SK-N-SH (cell line): Measurements from ENCODE around the gene CNNM1. TPM values are rescaled to one million over a fixed set of nuclear protein-coding genes. Genes with fewer than 3 reads are reported as not detected.

Experiments used
- CTCF ChIA-PET: fragments of 300-600, 350-600 bp; formaldehyde crosslinking; extraction: SDS; loops from one replicate; lab custom pipeline; 2021; lab: Yijun Ruan, JAX
- POLR2A ChIA-PET: fragments of 350-600 bp; sonication (Branson Sonifier 250); formaldehyde crosslinking; extraction: SDS; loops from one replicate; lab custom pipeline; 2020; ENCODE audit warnings: antibody characterized with exemption, inconsistent platforms; lab: Yijun Ruan, JAX
- DNase-seq: peaks from one replicate; pipeline ENCODE4 v3.0.0; 2012
- H2AFZ ChIP-seq: fragments of 200-600 bp; sonication (generic); 2 replicates; pipeline ENCODE4 v1.8.1; 2016; ENCODE audit warnings: antibody characterized with exemption, mild to moderate bottlenecking, low read depth
- H3F3A ChIP-seq: fragments of 200-600 bp; sonication (generic); replicated peaks from 2 replicates; pipeline ENCODE3; 2016; ENCODE audit warnings: antibody characterized with exemption, mild to moderate bottlenecking; ENCODE audit not compliant: insufficient read depth
- H3K27ac ChIP-seq, 2 experiments: fragments of 200-500 bp in 1 of 2; fragments of 200-600 bp in 1 of 2; sonication (Bioruptor generic) in 1 of 2; sonication (generic), shearing (Covaris generic) in 1 of 2; 2 replicates each; pipeline versions ENCODE4 v1.5.1 to v1.6.1; 2014 to 2016; ENCODE audit warnings: low read depth in 2 of 2, inconsistent platforms in 1 of 2, low read length in 1 of 2, mild to moderate bottlenecking in 1 of 2, mixed read lengths in 1 of 2
- H3K27me3 ChIP-seq: fragments of 200-600 bp; sonication (generic), shearing (Covaris generic); 2 replicates; pipeline ENCODE4 v1.6.1; 2016; ENCODE audit warnings: mixed run types; ENCODE audit not compliant: insufficient read depth
- H3K36me3 ChIP-seq, 2 experiments: fragments of 200-500 bp in 1 of 2; fragments of 200-600 bp in 1 of 2; sonication (Bioruptor generic) in 1 of 2; sonication (generic) in 1 of 2; replicated peaks in 1 of 2; 2 replicates each; pipeline versions ENCODE3 to v1.5.1; 2014 to 2016; ENCODE audit warnings: low read length in 1 of 2, mild to moderate bottlenecking in 1 of 2; ENCODE audit not compliant: insufficient read depth in 2 of 2, control insufficient read depth in 1 of 2
- H3K4me1 ChIP-seq, 2 experiments: fragments of 200-500 bp in 1 of 2; fragments of 200-600 bp in 1 of 2; sonication (Bioruptor generic) in 1 of 2; sonication (generic), shearing (Covaris generic) in 1 of 2; 2 replicates each; pipeline versions ENCODE4 v1.5.1 to v1.6.1; 2014 to 2016; ENCODE audit warnings: low read depth in 1 of 2, low read length in 1 of 2, mixed run types in 1 of 2; ENCODE audit not compliant: insufficient read depth in 2 of 2, control insufficient read depth in 1 of 2
- H3K4me2 ChIP-seq: fragments of 200-600 bp; sonication (generic), shearing (Covaris generic); 2 replicates; pipeline ENCODE4 v1.6.1; 2017; ENCODE audit warnings: mixed run types
- H3K4me3 ChIP-seq, 2 experiments: fragments of 200-500 bp in 1 of 2; fragments of 200-600 bp in 1 of 2; sonication (Bioruptor generic) in 1 of 2; sonication (generic), shearing (Covaris generic) in 1 of 2; 2 replicates each; pipeline versions ENCODE4 v1.5.1 to v1.8.1; 2014 to 2016; ENCODE audit warnings: low read depth in 2 of 2, inconsistent platforms in 1 of 2, low read length in 1 of 2, mild to moderate bottlenecking in 1 of 2, mixed read lengths in 1 of 2, moderate library complexity in 1 of 2
- H3K79me2 ChIP-seq: fragments of 200-600 bp; sonication (generic); 2 replicates; pipeline ENCODE4 v1.8.1; 2017; ENCODE audit warnings: mild to moderate bottlenecking; ENCODE audit not compliant: insufficient read depth
- H3K9ac ChIP-seq: fragments of 200-600 bp; sonication (generic); 2 replicates; pipeline ENCODE4 v1.6.1; 2017; ENCODE audit warnings: mixed run types
- H3K9me2 ChIP-seq: fragments of 200-600 bp; sonication (generic); 2 replicates; pipeline ENCODE4 v1.6.1; 2017; ENCODE audit warnings: mixed run types
- H3K9me3 ChIP-seq: fragments of 200-600 bp; sonication (generic); 2 replicates; pipeline ENCODE4 v1.6.1; 2017; ENCODE audit warnings: mixed run types, mild to moderate bottlenecking, moderate library complexity
- H4K20me1 ChIP-seq: fragments of 200-600 bp; sonication (generic); 2 replicates; pipeline ENCODE4 v1.6.1; 2017; ENCODE audit warnings: mild to moderate bottlenecking, mixed run types; ENCODE audit not compliant: insufficient read depth
- CTCF ChIP-seq: fragments of 200-600 bp; sonication (generic); IDR thresholded peaks from 2 replicates; pipeline ENCODE4 v1.6.1; 2017; ENCODE audit warnings: antibody characterized with exemption, mild to moderate bottlenecking, moderate library complexity
- GABPA ChIP-seq: IDR thresholded peaks from 2 replicates; pipeline ENCODE4 v1.4.0; 2012; ENCODE audit warnings: low read depth, mild to moderate bottlenecking
- IRF3 ChIP-seq: fragments of 150-350 bp; IDR thresholded peaks from 2 replicates; pipeline ENCODE4 v1.6.1; 2016; ENCODE audit warnings: mild to moderate bottlenecking, low read depth, low read length
- JUND ChIP-seq: IDR thresholded peaks from 2 replicates; pipeline ENCODE4 v1.4.0; 2012
- MEF2A ChIP-seq: IDR thresholded peaks from 2 replicates; pipeline ENCODE4 v1.4.0; 2012; ENCODE audit warnings: low read depth, borderline replicate concordance
- MXI1 ChIP-seq: IDR thresholded peaks from 2 replicates; pipeline ENCODE4 v1.6.1; 2012; ENCODE audit warnings: mild to moderate bottlenecking, low read depth, low read length, improper control_type of control experiment
- RCOR1 ChIP-seq: fragments of 150-350 bp; IDR thresholded peaks from 2 replicates; pipeline ENCODE4 v1.6.1; 2017; ENCODE audit warnings: antibody characterized with exemption, low read length
- REST ChIP-seq: IDR thresholded peaks from 2 replicates; pipeline ENCODE4 v1.6.1; 2012; ENCODE audit warnings: mild to moderate bottlenecking, low read depth, low read length, moderate library complexity
- RFX5 ChIP-seq: IDR thresholded peaks from 2 replicates; pipeline ENCODE4 v1.6.1; 2012; ENCODE audit warnings: mild to moderate bottlenecking, improper control_type of control experiment, low read length
- RXRA ChIP-seq: IDR thresholded peaks from 2 replicates; pipeline ENCODE4 v1.4.0; 2012; ENCODE audit warnings: low read depth, mild to moderate bottlenecking, borderline replicate concordance
- SMC3 ChIP-seq: IDR thresholded peaks from 2 replicates; pipeline ENCODE4 v1.6.1; 2012; ENCODE audit warnings: low read depth, low read length, improper control_type of control experiment
- TAF1 ChIP-seq: IDR thresholded peaks from 2 replicates; pipeline ENCODE4 v1.6.1; 2012; ENCODE audit warnings: low read depth, mild to moderate bottlenecking, low read length, moderate library complexity, borderline replicate concordance
- YY1 ChIP-seq: IDR thresholded peaks from 2 replicates; pipeline ENCODE4 v1.4.0; 2012; ENCODE audit warnings: low read depth, mild to moderate bottlenecking
- WGBS: methylation state at CpG from one replicate; pipeline ENCODE4 v1.1.6; 2017; ENCODE audit warnings: low lambda C conversion rate; 5-methylcytosine and 5-hydroxymethylcytosine counted together
- polyA plus RNA-seq, 3 experiments: library from polyadenylated mRNA; depleted of rRNA; stranded (reverse); fragments of >200 nt; gene quantifications; 2 replicates each; pipeline ENCODE4 v1.2.3, GENCODE V29; 2012

CNNM1 gene
- polyA plus RNA-seq, 1 of the 3 experiments (the other 2 are of a cell fraction): 0.12 TPM

GRCh38 chr10:99325281-99325680 is 3.9 kb upstream of the CNNM1 start (continued):
- TF ChIP-seq SMC3 (no peak), RFX5 (no peak)

- Histone ChIP-seq H3K27ac (no peak overlapping the region), H3K36me3 (no peaks in the 10 kb centered on the region), H3K27me3 (peaks cover 27% of the 10 kb centered on the region), H3K9me3 (no peaks in the 10 kb centered on the region), H4K20me1 (no peaks in the 10 kb centered on the region), H3K4me2 (no peak overlapping the region), H3K9ac (no peak overlapping the region), H3K4me1 (peaks cover 0 to 17% of the 10 kb centered on the region in 2 experiments; a peak in 1 of 4 replicates), H3K4me3 (no peak overlapping the region), H3K9me2 (no peaks in the 10 kb centered on the region), H3F3A (no peaks in the 10 kb centered on the region), H2AFZ (no peak overlapping the region), H3K79me2 (no peaks in the 10 kb centered on the region)
- 61% methylated on average over 5 of the region's 5 CpGs for WGBS
- no peak for DNase-seq
- TF ChIP-seq RXRA: no peak
- TF ChIP-seq MXI1: no peak
- no peak for TF ChIP-seq TAF1
- no peak for TF ChIP-seq CTCF
- TF ChIP-seq SMC3: no peak
- no peak for TF ChIP-seq YY1
- TF ChIP-seq JUND: no peak
- no peak for TF ChIP-seq MEF2A
- TF ChIP-seq IRF3: no peak
- TF ChIP-seq REST: no peak
- TF ChIP-seq RCOR1: no peak
- TF ChIP-seq GABPA: no peak
- CTCF ChIA-PET: interaction anchor here (1.0 kb wide), 1 partner anchor 860 kb away, joined by 3 read pairs; no protein-coding TSS in a partner anchor
- POLR2A ChIA-PET: no interaction called here
Measured at GRCh38 chr10:99326871-99327270, 2.3 kb upstream of the CNNM1 start.
